GM12878 (cell line): Measurements from ENCODE around the gene TTC8. TPM values are rescaled to one million over a fixed set of nuclear protein-coding genes. Genes with fewer than 3 reads are reported as not detected.

Source experiments
- ATAC-seq: fragments of 200-7000 bp; cut with Tn5 transposase; 3 replicates; pipeline ENCODE4 v1.9.1; 2020; ENCODE audit warnings: mild to moderate bottlenecking, moderate library complexity
- BruUV-seq: library from RNA; stranded (reverse); fragments of 400-500 nt; replicated peaks from 2 replicates; lab custom pipeline; 2021; lab: Mats Ljungman, UMichigan
- CTCF ChIA-PET: fragments of 300-600 bp; sonication (Branson Sonifier 250); formaldehyde crosslinking; extraction: SDS; loops from one replicate; lab custom pipeline; 2021; ENCODE audit warnings: inconsistent platforms; lab: Yijun Ruan, JAX
- POLR2A ChIA-PET: fragments of 350-600 bp; formaldehyde crosslinking; extraction: SDS; loops from one replicate; lab custom pipeline; 2021; ENCODE audit warnings: inconsistent platforms; lab: Charles Lee
- RAD21 ChIA-PET: fragments of 300-600 bp; sonication (Branson Sonifier 250); formaldehyde crosslinking; loops from one replicate; lab custom pipeline; 2023; ENCODE audit warnings: antibody characterized with exemption; ENCODE audit not compliant: unreplicated experiment; lab: Charles Lee
- SMC1A ChIA-PET: fragments of 300-600 bp; sonication (Branson Sonifier 250); formaldehyde crosslinking; loops from one replicate; lab custom pipeline; 2023; ENCODE audit not compliant: unreplicated experiment, uncharacterized antibody; lab: Charles Lee
- DNase-seq: peaks from one replicate; pipeline ENCODE4 v3.0.0-alpha.2; 2011; ENCODE audit warnings: low read depth, low spot score
- FAIRE-seq: peaks from 3 replicates; lab custom pipeline; 2011; peaks lifted over from hg19 to GRCh38; lab: Jason Lieb, UNC
- H2AFZ ChIP-seq: 2 replicates; pipeline ENCODE4 v1.6.0; 2011; ENCODE audit warnings: low read depth, low read length, control low read depth; ENCODE audit not compliant: control insufficient read depth
- H3K27ac ChIP-seq: 2 replicates; pipeline ENCODE4 v1.5.1; 2011; ENCODE audit warnings: control low read depth; ENCODE audit not compliant: control insufficient read depth, insufficient read depth
- H3K27me3 ChIP-seq, 2 experiments: replicated peaks in 1 of 2; 2 replicates each; pipeline versions ENCODE4 v1.6.0 to v1.6.1; 2011; ENCODE audit warnings: low read length in 1 of 2; ENCODE audit not compliant: control insufficient read depth in 2 of 2, insufficient read depth in 2 of 2
- H3K36me3 ChIP-seq, 2 experiments: 2 replicates each; pipeline ENCODE4 v1.5.1; 2011; ENCODE audit warnings: low read length in 1 of 2; ENCODE audit not compliant: control insufficient read depth in 2 of 2, insufficient read depth in 2 of 2
- H3K4me1 ChIP-seq: 2 replicates; pipeline ENCODE4 v1.6.1; 2011; ENCODE audit warnings: mild to moderate bottlenecking, low read length, moderate library complexity, mixed read lengths; ENCODE audit not compliant: control insufficient read depth, insufficient read depth
- H3K4me2 ChIP-seq: 2 replicates; pipeline ENCODE4 v1.6.0; 2011; ENCODE audit warnings: control low read depth; ENCODE audit not compliant: control insufficient read depth, insufficient read depth
- H3K4me3 ChIP-seq: fragments of 200-600 bp; sonication (generic); 2 replicates; pipeline ENCODE4 v1.5.1; 2016
- H3K79me2 ChIP-seq: 2 replicates; pipeline ENCODE4 v1.6.0; 2011; ENCODE audit warnings: low read length; ENCODE audit not compliant: control insufficient read depth, insufficient read depth
- H3K9ac ChIP-seq: 2 replicates; pipeline ENCODE4 v1.8.0; 2011; ENCODE audit warnings: low read length, control low read depth, mixed read lengths; ENCODE audit not compliant: control insufficient read depth, insufficient read depth
- H3K9me3 ChIP-seq: replicated peaks from 3 replicates; pipeline ENCODE4 v1.5.1; 2011; ENCODE audit warnings: mild to moderate bottlenecking, low read length; ENCODE audit not compliant: control insufficient read depth, insufficient read depth
- H4K20me1 ChIP-seq: 2 replicates; pipeline ENCODE4 v1.6.0; 2011; ENCODE audit not compliant: control insufficient read depth, insufficient read depth
- BCL11A ChIP-seq: IDR thresholded peaks from 2 replicates; pipeline ENCODE4 v1.6.1; 2011; ENCODE audit warnings: low read depth, low read length
- CHD1 ChIP-seq: IDR thresholded peaks from 2 replicates; pipeline ENCODE4 v1.6.1; 2012; ENCODE audit warnings: low read depth, low read length, improper control_type of control experiment
- E2F4 ChIP-seq: IDR thresholded peaks from 2 replicates; pipeline ENCODE4 v1.6.1; 2012; ENCODE audit warnings: low read depth, low read length, improper control_type of control experiment
- EZH2 ChIP-seq: IDR thresholded peaks from 2 replicates; pipeline ENCODE4 v1.6.1; 2012; ENCODE audit warnings: low read depth, mild to moderate bottlenecking, control low read depth, inconsistent platforms, low read length, borderline replicate concordance; ENCODE audit not compliant: control insufficient read depth
- HDAC6 ChIP-seq: fragments of 200-600 bp; sonication (generic); IDR thresholded peaks from one replicate; pipeline ENCODE4 v1.8.0; 2017; ENCODE audit warnings: antibody characterized with exemption; ENCODE audit not compliant: unreplicated experiment
- PAX8 ChIP-seq: fragments of 450-650 bp; IDR thresholded peaks from 2 replicates; pipeline ENCODE4 v1.6.1; 2017; ENCODE audit warnings: mild to moderate bottlenecking, moderate library complexity
- SUPT20H ChIP-seq: IDR thresholded peaks from 2 replicates; pipeline ENCODE4 v1.6.1; 2011; ENCODE audit warnings: low read depth, mild to moderate bottlenecking, low read length, moderate library complexity, borderline replicate concordance; ENCODE audit not compliant: control insufficient read depth
- WGBS: methylation state at CpG from one replicate; pipeline ENCODE4 v1.1.6; 2016; ENCODE audit warnings: low lambda C conversion rate; ENCODE audit not compliant: insufficient replicate concordance, insufficient coverage; ENCODE audit errors: missing lambda C conversion rate; 5-methylcytosine and 5-hydroxymethylcytosine counted together
- in situ Hi-C: fragments of 300-500 bp; cut with MboI; formaldehyde crosslinking; loops from 9 replicates; pipeline ENCODE4 v1.14.3; 2018; ENCODE audit warnings: mixed read lengths
- intact Hi-C: fragments of 100-400 bp; cut with micrococcal nuclease; formaldehyde crosslinking; loops from one replicate; pipeline ENCODE4 v1.14.2; 2022; ENCODE audit not compliant: unreplicated experiment
- polyA plus RNA-seq, 11 experiments: library from polyadenylated mRNA; depleted of rRNA in 4 of 11; unstranded in 6 of 11; stranded (reverse) in 5 of 11; fragments of >200 nt; fragmentation: Nextera tagmentation in 4 of 11; fragmentation: Illumina TruSeq in 1 of 11; extraction: Ambion mirVana in 4 of 11; extraction: Trizol in 1 of 11; gene quantifications; 1 replicate in 1 of 11; 2 replicates in 10 of 11; pipeline versions ENCODE4 v1.2.1 to v1.2.3, GENCODE V29; 2011 to 2016; ENCODE audit warnings: inconsistent platforms in 2 of 11, missing spikeins in 2 of 11, low read depth in 1 of 11
- total RNA-seq, 4 experiments: library from RNA; depleted of rRNA in 3 of 4; stranded (reverse); fragments of >200 nt in 3 of 4; fragmentation: Illumina TruSeq in 1 of 4; extraction: Trizol in 1 of 4; gene quantifications; 2 replicates each; pipeline versions ENCODE4 v1.2.1 to v1.2.3, GENCODE V29; 2013 to 2021

TTC8 gene
- total and polyA plus RNA-seq, 10 of the 15 experiments (the other 5 are each of a cell fraction or from before 2014, with no cell fraction given) = 1.5 to 4.6 (median 2.5) TPM

- POLR2A ChIA-PET = no interaction called here
- intact Hi-C loops = no loop called here
- Histone ChIP-seq H2AFZ (no peak overlapping the region), H3K9me3 (no peaks in the 10 kb centered on the region), H3K79me2 (no peaks in the 10 kb centered on the region), H3K27ac (no peak overlapping the region), H3K4me1 (no peaks in the 10 kb centered on the region), H3K4me3 (no peak overlapping the region), H3K36me3 (no peaks in the 10 kb centered on the region), H4K20me1 (no peaks in the 10 kb centered on the region), H3K4me2 (no peak overlapping the region), H3K27me3 (no peaks in the 10 kb centered on the region), H3K9ac (no peak overlapping the region)
- no peak for TF ChIP-seq E2F4
- no peak for TF ChIP-seq EZH2
- TF ChIP-seq BCL11A = no peak
- TF ChIP-seq HDAC6 = no peak
- no peak for TF ChIP-seq SUPT20H
- no TSS peak for BruUV-seq
- no peak for DNase-seq
- CTCF ChIA-PET = no interaction called here
- SMC1A ChIA-PET = no interaction called here
- no peak for ATAC-seq
- RAD21 ChIA-PET = no interaction called here
- 100% methylated on average over 1 of the region's 1 CpG for WGBS
- no peak for FAIRE-seq
- in situ Hi-C loops = no loop called here
Observed at GRCh38 chr14:88837495-88837894, 13.0 kb downstream of the TTC8 start.

GRCh38 chr14:88838015-88838414 is 13.6 kb downstream of the TTC8 start:
- TF ChIP-seq CHD1 (no peak), PAX8 (no peak)
- FAIRE-seq (no peak), DNase-seq (no peak), ATAC-seq (no peak)
- ChIA-PET POLR2A (no interaction called here), CTCF (interaction anchor here (1.0 kb wide), 1 partner anchor 171 kb away, joined by 5 read pairs; no protein-coding TSS in a partner anchor), RAD21 (interaction anchor here (1.0 kb wide), 1 partner anchor 170 kb away, joined by 3 read pairs; no protein-coding TSS in a partner anchor), SMC1A (no interaction called here)
- Histone ChIP-seq H3K79me2 (no peaks in the 10 kb centered on the region), H4K20me1 (no peaks in the 10 kb centered on the region), H3K36me3 (no peaks in the 10 kb centered on the region), H3K4me3 (no peak overlapping the region), H3K27me3 (no peaks in the 10 kb centered on the region), H3K9ac (no peak overlapping the region), H3K4me1 (no peaks in the 10 kb centered on the region), H3K9me3 (no peaks in the 10 kb centered on the region), H3K27ac (no peak overlapping the region), H2AFZ (no peak overlapping the region), H3K4me2 (no peak overlapping the region)
- 91% methylated on average over 3 of the region's 3 CpGs for WGBS
- intact Hi-C loops (no loop called here), in situ Hi-C loops (no loop called here)
- BruUV-seq = no TSS peak
